Glomerular visceral epithelial cell (primary cell): ENCODE results near the gene GATAD2B.

Source experiments
- DNase-seq: peaks from one replicate; pipeline ENCODE4 v3.0.0-alpha.2; 2016; ENCODE audit errors: extremely low spot score

GATAD2B gene

GRCh38 chr1:153922972-153923925, at the start of gene GATAD2B:
TSS of gene GATAD2B (minus strand) at chr1:153922972. CDS start at chr1:153828347, 94,625 bp downstream.
- peak; percentile 100 for DNase-seq

DNA sequence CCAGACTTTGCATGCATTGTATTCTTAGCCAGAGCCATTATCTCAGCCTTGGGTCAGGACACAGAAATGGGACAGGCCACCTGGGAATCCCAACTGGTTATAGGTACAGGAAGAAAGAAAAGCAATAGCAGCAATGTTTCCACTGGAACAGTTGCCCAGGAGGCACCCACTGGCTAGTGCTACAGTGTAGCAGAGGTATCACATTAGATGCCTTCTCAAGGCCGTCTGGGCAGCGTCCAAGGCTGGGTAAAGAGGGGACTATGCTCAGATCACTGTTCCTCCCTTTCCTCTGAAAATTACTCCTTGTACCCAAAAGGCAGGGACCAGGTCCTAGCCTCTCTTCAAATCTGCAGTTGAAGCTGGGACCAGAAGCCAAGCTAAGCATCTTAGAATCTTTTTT, 47.6 kb upstream of the GATAD2B start:
- no peak for DNase-seq

DNA sequence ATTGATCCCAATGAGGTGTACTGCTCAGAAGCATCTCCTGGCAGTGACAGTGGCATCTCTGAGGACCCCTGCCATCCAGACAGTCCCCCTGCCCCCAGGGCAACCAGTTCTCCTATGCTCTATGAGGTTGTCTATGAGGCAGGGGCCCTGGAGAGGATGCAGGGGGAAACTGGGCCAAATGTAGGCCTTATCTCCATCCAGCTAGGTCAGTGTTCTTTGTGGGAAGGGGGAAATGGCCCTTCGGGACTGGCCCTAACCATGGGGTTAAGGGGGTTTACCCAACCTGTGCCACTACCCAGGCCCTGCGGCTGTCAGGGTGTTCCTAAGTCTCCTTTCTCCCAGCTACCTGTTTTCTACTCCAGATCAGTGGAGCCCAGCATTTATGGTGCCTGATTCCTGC, 46.2 kb upstream of the GATAD2B start:
- no peak for DNase-seq

DNA sequence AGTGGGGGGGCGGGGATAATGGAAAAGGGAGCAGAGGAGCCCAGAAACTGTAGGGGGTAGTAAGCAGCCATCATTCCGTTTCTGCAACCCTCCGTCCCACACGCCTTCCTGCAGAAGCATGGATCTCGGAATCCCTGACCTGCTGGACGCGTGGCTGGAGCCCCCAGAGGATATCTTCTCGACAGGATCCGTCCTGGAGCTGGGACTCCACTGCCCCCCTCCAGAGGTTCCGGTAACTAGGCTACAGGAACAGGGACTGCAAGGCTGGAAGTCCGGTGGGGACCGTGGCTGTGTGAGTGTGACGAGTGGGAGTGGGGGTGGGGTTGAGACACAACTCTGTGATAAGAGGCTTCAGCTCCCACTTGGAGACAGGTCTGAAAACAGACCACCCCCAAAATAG, 45.6 kb upstream of the GATAD2B start:
- DNase-seq: no peak

- DNase-seq: no peak
Observed at GRCh38 chr1:153968000-153968363, 45.2 kb upstream of the GATAD2B start.

GRCh38 chr1:153967107-153967999, 44.6 kb upstream of the GATAD2B start, which contains the start of gene CREB3L4:
TSS of gene CREB3L4 (plus strand) at chr1:153967902. CDS start at chr1:153968526, 624 bp downstream.
- peak; percentile 96 for DNase-seq

GRCh38 chr1:153963850-153964331, 41.1 kb upstream of the GATAD2B start:
- peak; percentile 82 for DNase-seq

DNA sequence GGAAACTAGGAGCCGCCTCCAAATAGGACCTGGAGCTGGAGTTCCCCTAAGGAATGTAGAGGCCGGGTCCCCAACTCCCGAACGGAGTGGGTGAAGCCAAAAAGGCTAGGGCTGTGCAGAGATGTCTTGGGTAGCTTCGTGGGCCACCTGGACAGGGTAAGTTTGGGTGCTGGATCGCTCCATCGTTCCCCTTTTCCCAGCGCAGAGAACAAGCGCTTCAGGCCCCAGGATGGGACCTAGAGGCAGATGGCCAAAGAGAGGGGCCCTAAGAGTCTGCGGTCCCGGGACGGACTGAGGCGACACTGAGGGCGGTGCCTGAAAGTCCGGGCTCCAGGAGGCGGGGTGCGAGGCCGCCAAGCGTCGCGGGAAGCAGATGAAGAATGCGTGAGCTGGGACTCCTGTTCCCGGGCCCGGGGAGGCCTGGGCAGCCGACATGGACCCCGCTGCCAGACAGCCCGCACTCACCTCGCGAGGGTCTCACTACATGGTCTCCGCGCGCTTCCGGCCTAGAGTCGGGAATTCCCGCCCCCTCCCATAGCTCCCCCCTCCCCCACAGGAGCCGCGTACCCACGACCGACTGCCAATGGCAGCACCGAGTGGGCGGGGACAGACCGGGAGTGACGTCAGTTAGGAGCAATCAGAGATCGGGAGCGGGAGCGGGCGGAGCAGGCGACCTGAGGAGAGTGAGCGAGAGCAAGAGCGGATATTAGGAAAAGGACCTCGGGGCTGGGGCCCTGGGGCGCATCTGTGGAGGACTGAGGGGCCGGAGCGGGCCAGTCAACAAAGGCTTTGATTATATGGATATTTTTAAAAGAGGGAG, 40.5 kb upstream of the GATAD2B start, which contains the start of gene SLC39A1:
TSS of gene SLC39A1 (minus strand) at position 508 of the 820 bp plus-strand sequence. CDS start 822 bp downstream, outside the sequence.
- peak; percentile 98 for DNase-seq

GRCh38 chr1:153962088-153963029, 39.6 kb upstream of the GATAD2B start:
- peak; percentile 70 for DNase-seq

- no peak for DNase-seq
Observed at GRCh38 chr1:153961421-153961820, 38.6 kb upstream of the GATAD2B start.

DNA sequence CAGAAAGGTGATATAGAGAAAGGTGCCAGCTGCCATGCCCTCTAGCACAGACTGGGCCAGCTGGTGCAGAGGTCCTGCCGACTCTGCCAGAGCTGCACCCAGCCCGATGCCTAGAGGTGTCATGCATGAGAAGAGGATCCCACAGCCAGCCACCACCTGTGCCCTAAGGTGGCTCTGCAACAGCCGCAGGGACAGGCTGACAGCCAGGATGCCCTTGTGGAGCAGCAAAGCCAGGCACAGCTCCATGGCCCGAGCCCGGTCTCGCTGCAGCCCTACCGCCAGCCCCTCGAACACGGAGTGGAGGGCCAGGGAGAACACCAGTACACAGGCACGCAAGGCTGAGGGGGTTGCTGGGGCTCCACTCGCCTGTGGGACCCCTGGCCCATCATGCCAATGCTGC, 37.4 kb upstream of the GATAD2B start:
- DNase-seq: no peak

DNA sequence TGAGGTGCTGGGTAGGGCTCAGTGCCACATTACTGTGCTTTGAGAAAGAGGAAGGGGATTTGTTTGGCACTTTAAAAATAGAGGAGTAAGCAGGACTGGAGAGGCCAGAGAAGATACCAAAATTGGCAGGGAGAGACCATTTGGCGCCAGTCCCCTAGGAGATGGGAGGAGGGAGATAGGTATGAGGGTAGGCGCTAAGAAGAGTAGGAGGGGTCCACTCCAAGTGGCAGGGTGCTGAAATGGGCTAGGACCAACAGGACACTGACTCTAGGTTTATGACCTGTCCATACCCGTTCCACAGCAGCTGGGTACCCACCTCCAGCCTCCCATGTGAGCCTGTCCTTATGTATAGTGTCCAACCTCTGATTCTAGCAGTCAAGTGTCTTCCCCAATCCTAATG, 36.7 kb upstream of the GATAD2B start:
- no peak for DNase-seq

GRCh38 chr1:153958961-153959260, 36.1 kb upstream of the GATAD2B start:
- DNase-seq: no peak

- DNase-seq: peak; percentile 98
Observed at GRCh38 chr1:153958111-153958960, 35.6 kb upstream of the GATAD2B start, which contains the start of gene CRTC2. TSS of gene CRTC2 (minus strand) at chr1:153958612. CDS start at chr1:153958497, 115 bp downstream.

GRCh38 chr1:153957744-153958110, 35.0 kb upstream of the GATAD2B start:
- DNase-seq: peak; percentile 40

GRCh38 chr1:153956997-153957715, 34.4 kb upstream of the GATAD2B start:
- DNase-seq: no peak

DNA sequence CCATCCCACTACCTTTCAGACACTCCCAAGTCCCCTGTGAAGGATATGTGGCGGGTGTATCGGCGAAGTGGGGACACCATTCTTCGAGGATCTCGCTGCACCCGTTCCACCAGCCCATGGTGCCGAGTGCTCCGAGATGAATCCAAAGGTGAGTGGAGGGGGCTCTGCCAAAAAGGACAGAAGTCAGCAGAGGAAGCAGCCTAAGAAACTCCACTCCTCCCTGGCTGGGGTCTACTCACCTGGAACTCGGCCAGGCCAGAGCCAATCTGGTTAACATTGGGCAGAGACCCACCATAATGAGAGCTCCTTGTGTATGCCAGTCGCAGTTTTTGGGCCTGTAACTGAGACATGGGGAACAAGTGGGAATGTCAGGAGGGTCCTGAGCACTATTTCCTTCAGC, 32.1 kb upstream of the GATAD2B start:
- no peak for DNase-seq

DNA sequence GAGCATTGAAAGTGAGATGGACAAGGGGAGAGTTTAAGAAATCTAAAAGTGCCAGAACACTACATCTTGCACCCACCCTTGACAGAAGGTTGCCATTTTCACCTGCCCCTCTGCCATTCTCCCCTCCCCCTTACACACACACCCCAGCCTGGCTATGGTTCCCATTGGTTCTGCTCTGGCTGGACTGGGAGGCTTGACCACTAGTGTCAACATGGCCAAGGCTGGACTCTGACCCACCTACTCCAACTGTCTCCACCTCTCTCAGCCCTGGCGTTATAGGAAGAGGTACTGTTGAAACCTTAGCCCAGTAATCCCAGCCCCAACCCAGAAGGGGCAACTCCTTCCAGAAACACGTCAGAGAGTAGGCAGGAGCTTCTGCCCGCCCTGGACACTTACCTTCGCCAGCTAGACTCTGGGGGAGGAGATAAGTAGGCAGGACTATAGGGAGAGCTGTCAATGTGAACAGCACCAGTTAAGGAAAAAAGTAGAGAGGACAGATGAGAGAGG, 31.1 kb upstream of the GATAD2B start:
- no peak for DNase-seq
